ENCODE data around the gene PRM2.

- TF ChIP-seq ZNF8 (CRISPR knock-in tag; IDR thresholded peaks at IDR 0.05) (no peak), PATZ1 (CRISPR knock-in tag; IDR thresholded peaks at IDR 0.05; ENCODE audit: borderline replicate concordance) (no peak), BACH2 (CRISPR knock-in tag; IDR thresholded peaks at IDR 0.05; ENCODE audit: borderline replicate concordance) (no peak), ZFP30 (CRISPR knock-in tag; IDR thresholded peaks at IDR 0.05) (no peak)
These were observed 21.2 kb downstream of the PRM2 start for GRCh38 chr16:11254913-11255736.

Measured in SK-N-SH treated with all-trans-retinoic acid at 6 μM for 48 hours (cell line).